WTC11 (cell line): ENCODE data around the gene VEZT. TPM values are rescaled to one million over a fixed set of nuclear protein-coding genes. Genes with fewer than 3 reads are reported as not detected.
"Not testable (repeated sequence)": the region's sequence is repeated elsewhere in the genome, so short reads cannot be mapped to it uniquely, and the experiment has no call there.

Experiments
- ATAC-seq: fragments of 200-7000 bp; cut with Tn5 transposase; 2 replicates; pipeline ENCODE4 v1.10.0; 2021; ENCODE audit warnings: mild to moderate bottlenecking, moderate library complexity
- CTCF ChIA-PET: fragments of 300-600 bp; sonication (Branson Sonifier 250); formaldehyde crosslinking; loops from one replicate; lab custom pipeline; 2021; ENCODE audit warnings: antibody characterized with exemption; lab: Charles Lee
- POLR2A ChIA-PET: fragments of 350-600 bp; sonication (Branson Sonifier 250); formaldehyde crosslinking; loops from one replicate; lab custom pipeline; 2021; ENCODE audit warnings: antibody characterized with exemption; lab: Charles Lee
- DNase-seq: peaks from one replicate; pipeline ENCODE4 v3.0.0; 2021; ENCODE audit warnings: low spot score
- H3K27ac Mint-ChIP-seq: 2 replicates; pipeline ENCODE4 v1.8.0; 2021; ENCODE audit warnings: mixed read lengths
- H3K27me3 Mint-ChIP-seq: 2 replicates; pipeline ENCODE4 v1.8.0; 2021; ENCODE audit warnings: low read depth, mild to moderate bottlenecking, moderate library complexity, mixed read lengths
- H3K36me3 Mint-ChIP-seq: 2 replicates; pipeline ENCODE4 v1.8.0; 2021; ENCODE audit warnings: mixed read lengths
- H3K4me1 Mint-ChIP-seq: 2 replicates; pipeline ENCODE4 v1.8.0; 2022; ENCODE audit warnings: mixed read lengths
- H3K4me3 Mint-ChIP-seq: 2 replicates; pipeline ENCODE4 v1.8.0; 2021; ENCODE audit warnings: mild to moderate bottlenecking, moderate library complexity, mixed read lengths
- H3K9me3 Mint-ChIP-seq: 2 replicates; pipeline ENCODE4 v1.8.0; 2021; ENCODE audit warnings: mixed read lengths
- E2F5 ChIP-seq: sonication (generic); formaldehyde crosslinking; IDR thresholded peaks from 2 replicates; pipeline ENCODE4 v1.8.1; 2022; ENCODE audit warnings: mild to moderate bottlenecking, moderate library complexity, missing genetic modification reagents
- EMX1 ChIP-seq: fragments of 250-450 bp; sonication (Bioruptor Pico); IDR thresholded peaks from 2 replicates; pipeline ENCODE4 v1.8.0; 2021; ENCODE audit warnings: mild to moderate bottlenecking
- JUN ChIP-seq: sonication (generic); formaldehyde crosslinking; IDR thresholded peaks from 2 replicates; pipeline ENCODE4 v1.8.0; 2023; ENCODE audit warnings: mild to moderate bottlenecking, missing genetic modification reagents
- PRRX2 ChIP-seq: fragments of 250-450 bp; sonication (Bioruptor Pico); IDR thresholded peaks from 2 replicates; pipeline ENCODE4 v1.8.0; 2021; ENCODE audit warnings: mild to moderate bottlenecking
- RORB ChIP-seq: fragments of 250-450 bp; sonication (Bioruptor Pico); IDR thresholded peaks from 2 replicates; pipeline ENCODE4 v1.9.0; 2021; ENCODE audit warnings: mild to moderate bottlenecking
- ZBTB43 ChIP-seq: sonication (generic); formaldehyde crosslinking; IDR thresholded peaks from 2 replicates; pipeline ENCODE4 v1.8.1; 2023; ENCODE audit warnings: mild to moderate bottlenecking, missing genetic modification reagents
- ZNF121 ChIP-seq: sonication (generic); formaldehyde crosslinking; IDR thresholded peaks from 2 replicates; pipeline ENCODE4 v1.8.0; 2023; ENCODE audit warnings: missing genetic modification reagents
- ZNF671 ChIP-seq: fragments of 250-450 bp; sonication (Bioruptor Pico); IDR thresholded peaks from 2 replicates; pipeline ENCODE4 v1.8.0; 2021; ENCODE audit warnings: mild to moderate bottlenecking
- total RNA-seq: library from RNA; stranded (reverse); gene quantifications from 3 replicates; pipeline ENCODE4 v1.2.3, GENCODE V29; 2021
- TF ChIP-seq, protein P1 (sequence below): fragments of 250-450 bp; sonication (Bioruptor Pico); IDR thresholded peaks from 2 replicates; pipeline ENCODE4 v1.9.0; 2021; ENCODE audit warnings: moderate library complexity, mild to moderate bottlenecking, inconsistent platforms, borderline replicate concordance
- TF ChIP-seq, protein P2 (sequence below): sonication (generic); formaldehyde crosslinking; IDR thresholded peaks from 2 replicates; pipeline ENCODE4 v1.8.1; 2023; ENCODE audit warnings: mild to moderate bottlenecking, missing genetic modification reagents, borderline replicate concordance
- TF ChIP-seq, protein P3 (sequence below): sonication (generic); formaldehyde crosslinking; IDR thresholded peaks from 2 replicates; pipeline ENCODE4 v1.8.0; 2023; ENCODE audit warnings: mild to moderate bottlenecking, missing genetic modification reagents

Gene VEZT
- total RNA-seq, 1 experiment from 2014 or later: 54.5 TPM

GRCh38 chr12:95240556-95240955 is 22.9 kb downstream of the VEZT start (continued):
- TF ChIP-seq JUN: no peak

DNA sequence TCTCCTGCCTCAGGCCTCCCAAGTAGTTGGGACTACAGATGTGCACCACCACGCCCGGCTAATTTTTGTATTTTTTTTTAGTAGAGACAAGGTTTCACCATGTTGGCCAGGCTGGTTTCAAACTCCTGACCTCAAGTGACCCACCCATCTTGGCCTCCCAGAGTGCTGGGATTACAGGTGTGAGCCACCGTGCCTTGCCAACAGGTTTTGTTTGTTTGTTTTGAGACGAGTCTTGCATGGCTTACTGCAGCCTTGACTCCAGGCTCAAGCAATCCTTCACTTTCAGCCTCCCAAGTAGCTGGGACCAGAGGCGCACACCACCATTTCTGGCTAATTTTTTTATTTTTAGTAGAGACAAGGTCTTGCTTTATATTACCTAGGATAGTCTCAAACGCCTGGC is 23.5 kb downstream of the VEZT start:
- H3K9me3 Mint-ChIP-seq, ATAC-seq, DNase-seq, H3K4me3 Mint-ChIP-seq, H3K27me3 Mint-ChIP-seq, CTCF ChIA-PET, H3K27ac Mint-ChIP-seq, POLR2A ChIA-PET, H3K4me1 Mint-ChIP-seq: not testable (repeated sequence)
- peaks cover 27% of the 10 kb centered on the region for H3K36me3 Mint-ChIP-seq

DNA sequence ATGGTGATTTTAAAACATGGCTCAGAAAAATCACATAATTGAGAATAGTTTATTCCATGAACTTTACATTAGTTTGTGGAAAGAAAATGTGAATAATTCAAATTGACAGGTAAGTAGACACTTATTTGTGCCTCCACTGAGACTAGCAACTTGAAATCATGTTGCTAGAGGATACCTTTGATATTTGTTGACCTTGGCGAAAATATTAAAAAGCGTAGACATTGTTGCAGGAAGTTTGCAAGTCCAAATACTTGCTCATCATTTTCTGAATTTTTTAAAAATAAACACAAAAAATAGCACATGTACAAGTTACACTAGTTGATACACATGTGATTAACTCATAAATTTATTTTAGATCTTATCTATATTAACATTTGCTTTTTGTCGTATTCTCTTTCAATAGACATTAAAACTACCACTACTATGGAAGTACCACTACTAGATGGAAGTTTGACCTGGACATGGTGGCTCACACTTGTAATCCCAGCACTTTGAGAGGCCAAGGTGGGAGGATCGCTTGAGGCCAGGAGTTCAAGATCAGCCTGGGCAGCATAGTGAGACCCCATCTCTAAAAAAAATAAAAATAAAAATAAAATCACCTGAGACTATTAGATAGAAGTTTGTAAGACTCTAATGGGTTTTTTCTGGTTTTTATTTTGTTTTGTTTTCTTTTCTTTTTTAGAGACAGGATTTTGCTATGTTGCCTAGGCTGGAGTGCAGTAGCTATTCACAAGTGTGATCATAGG is 24.3 kb downstream of the VEZT start:
- TF ChIP-seq ZNF121: peak; percentile 84
- no peak for TF ChIP-seq EMX1 (CRISPR knock-in tag)
- no peaks in the 10 kb centered on the region for H3K27me3 Mint-ChIP-seq
- H3K27ac Mint-ChIP-seq: no peak overlapping the region
- ATAC-seq (no peak), DNase-seq (no peak)
- ChIA-PET CTCF (no interaction called here), POLR2A (no interaction called here)
- no peak overlapping the region for H3K4me3 Mint-ChIP-seq
- H3K36me3 Mint-ChIP-seq: peaks cover 19% of the 10 kb centered on the region
- peaks cover 3% of the 10 kb centered on the region; the same call in 1 of the 2 replicates for H3K9me3 Mint-ChIP-seq
- H3K4me1 Mint-ChIP-seq: no peaks in the 10 kb centered on the region

- Mint-ChIP-seq H3K27ac (peak overlapping the region; percentile 32; the same call in 1 of the 2 replicates), H3K36me3 (peaks cover 15% of the 10 kb centered on the region), H3K27me3 (no peaks in the 10 kb centered on the region), H3K4me3 (no peak overlapping the region), H3K4me1 (peaks cover 2% of the 10 kb centered on the region), H3K9me3 (peaks cover 3% of the 10 kb centered on the region; the same call in 1 of the 2 replicates)
- ChIA-PET POLR2A (no interaction called here), CTCF (interaction anchor here (0.6 kb wide), 1 partner anchor 31 kb away, joined by 3 read pairs; no protein-coding TSS in a partner anchor)
- DNase-seq: no peak
- TF ChIP-seq, protein P1, sequence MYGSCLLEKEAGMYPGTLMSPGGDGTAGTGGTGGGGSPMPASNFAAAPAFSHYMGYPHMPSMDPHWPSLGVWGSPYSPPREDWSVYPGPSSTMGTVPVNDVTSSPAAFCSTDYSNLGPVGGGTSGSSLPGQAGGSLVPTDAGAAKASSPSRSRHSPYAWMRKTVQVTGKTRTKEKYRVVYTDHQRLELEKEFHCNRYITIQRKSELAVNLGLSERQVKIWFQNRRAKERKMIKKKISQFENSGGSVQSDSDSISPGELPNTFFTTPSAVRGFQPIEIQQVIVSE: no peak
- TF ChIP-seq RORB (no peak), ZNF671 (no peak), PRRX2 (CRISPR knock-in tag) (no peak), ZBTB43 (CRISPR knock-in tag) (no peak), E2F5 (CRISPR knock-in tag) (no peak)
- TF ChIP-seq, protein P2, sequence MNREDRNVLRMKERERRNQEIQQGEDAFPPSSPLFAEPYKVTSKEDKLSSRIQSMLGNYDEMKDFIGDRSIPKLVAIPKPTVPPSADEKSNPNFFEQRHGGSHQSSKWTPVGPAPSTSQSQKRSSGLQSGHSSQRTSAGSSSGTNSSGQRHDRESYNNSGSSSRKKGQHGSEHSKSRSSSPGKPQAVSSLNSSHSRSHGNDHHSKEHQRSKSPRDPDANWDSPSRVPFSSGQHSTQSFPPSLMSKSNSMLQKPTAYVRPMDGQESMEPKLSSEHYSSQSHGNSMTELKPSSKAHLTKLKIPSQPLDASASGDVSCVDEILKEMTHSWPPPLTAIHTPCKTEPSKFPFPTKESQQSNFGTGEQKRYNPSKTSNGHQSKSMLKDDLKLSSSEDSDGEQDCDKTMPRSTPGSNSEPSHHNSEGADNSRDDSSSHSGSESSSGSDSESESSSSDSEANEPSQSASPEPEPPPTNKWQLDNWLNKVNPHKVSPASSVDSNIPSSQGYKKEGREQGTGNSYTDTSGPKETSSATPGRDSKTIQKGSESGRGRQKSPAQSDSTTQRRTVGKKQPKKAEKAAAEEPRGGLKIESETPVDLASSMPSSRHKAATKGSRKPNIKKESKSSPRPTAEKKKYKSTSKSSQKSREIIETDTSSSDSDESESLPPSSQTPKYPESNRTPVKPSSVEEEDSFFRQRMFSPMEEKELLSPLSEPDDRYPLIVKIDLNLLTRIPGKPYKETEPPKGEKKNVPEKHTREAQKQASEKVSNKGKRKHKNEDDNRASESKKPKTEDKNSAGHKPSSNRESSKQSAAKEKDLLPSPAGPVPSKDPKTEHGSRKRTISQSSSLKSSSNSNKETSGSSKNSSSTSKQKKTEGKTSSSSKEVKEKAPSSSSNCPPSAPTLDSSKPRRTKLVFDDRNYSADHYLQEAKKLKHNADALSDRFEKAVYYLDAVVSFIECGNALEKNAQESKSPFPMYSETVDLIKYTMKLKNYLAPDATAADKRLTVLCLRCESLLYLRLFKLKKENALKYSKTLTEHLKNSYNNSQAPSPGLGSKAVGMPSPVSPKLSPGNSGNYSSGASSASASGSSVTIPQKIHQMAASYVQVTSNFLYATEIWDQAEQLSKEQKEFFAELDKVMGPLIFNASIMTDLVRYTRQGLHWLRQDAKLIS (CRISPR knock-in tag): no peak
- TF ChIP-seq, protein P3, sequence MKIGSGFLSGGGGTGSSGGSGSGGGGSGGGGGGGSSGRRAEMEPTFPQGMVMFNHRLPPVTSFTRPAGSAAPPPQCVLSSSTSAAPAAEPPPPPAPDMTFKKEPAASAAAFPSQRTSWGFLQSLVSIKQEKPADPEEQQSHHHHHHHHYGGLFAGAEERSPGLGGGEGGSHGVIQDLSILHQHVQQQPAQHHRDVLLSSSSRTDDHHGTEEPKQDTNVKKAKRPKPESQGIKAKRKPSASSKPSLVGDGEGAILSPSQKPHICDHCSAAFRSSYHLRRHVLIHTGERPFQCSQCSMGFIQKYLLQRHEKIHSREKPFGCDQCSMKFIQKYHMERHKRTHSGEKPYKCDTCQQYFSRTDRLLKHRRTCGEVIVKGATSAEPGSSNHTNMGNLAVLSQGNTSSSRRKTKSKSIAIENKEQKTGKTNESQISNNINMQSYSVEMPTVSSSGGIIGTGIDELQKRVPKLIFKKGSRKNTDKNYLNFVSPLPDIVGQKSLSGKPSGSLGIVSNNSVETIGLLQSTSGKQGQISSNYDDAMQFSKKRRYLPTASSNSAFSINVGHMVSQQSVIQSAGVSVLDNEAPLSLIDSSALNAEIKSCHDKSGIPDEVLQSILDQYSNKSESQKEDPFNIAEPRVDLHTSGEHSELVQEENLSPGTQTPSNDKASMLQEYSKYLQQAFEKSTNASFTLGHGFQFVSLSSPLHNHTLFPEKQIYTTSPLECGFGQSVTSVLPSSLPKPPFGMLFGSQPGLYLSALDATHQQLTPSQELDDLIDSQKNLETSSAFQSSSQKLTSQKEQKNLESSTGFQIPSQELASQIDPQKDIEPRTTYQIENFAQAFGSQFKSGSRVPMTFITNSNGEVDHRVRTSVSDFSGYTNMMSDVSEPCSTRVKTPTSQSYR: no peak
- ATAC-seq: no peak
These were observed 26.0 kb downstream of the VEZT start for GRCh38 chr12:95243497-95244183.
